ENCODE data around the gene IL6.
"Not testable (repeated sequence)": the region's sequence is repeated elsewhere in the genome, so short reads cannot be mapped to it uniquely, and the experiment has no call there.

GRCh38 chr7:22688934-22689333, 38.1 kb upstream of the IL6 start:
- TF ChIP-seq RAD21 (IDR thresholded peaks at IDR 0.05; ENCODE audit: insufficient read depth, low read depth, low read length); RCOR1 (conservative IDR thresholded peaks at IDR 0.05; ENCODE audit: low read depth, low read length); STAT3 (IDR thresholded peaks at IDR 0.05; ENCODE audit: low read depth, low read length); POLR2A (IDR thresholded peaks at IDR 0.05; ENCODE audit: low read depth, low read length); CTCF (IDR thresholded peaks at IDR 0.05 in 2 of 3, conservative IDR thresholded peaks at IDR 0.05 in 1 of 3; ENCODE audit: control insufficient read depth in 2 of 3, extremely low read depth in 1 of 3, insufficient read depth in 1 of 3, low read depth in 3 of 3, low read length in 3 of 3); RBBP5 (conservative IDR thresholded peaks at IDR 0.05); EZH2 (IDR thresholded peaks at IDR 0.05; ENCODE audit: borderline replicate concordance, control insufficient read depth, low read depth, low read length); SIN3A (IDR thresholded peaks at IDR 0.05; ENCODE audit: low read depth, low read length): not testable (repeated sequence)
